GM18873 (cell line): Measurements from ENCODE around the gene JPH4.

Experiments used
- ATAC-seq: cut with Tn5 transposase; IDR thresholded peaks from one replicate; pipeline ENCODE4 v1.9.1; 2021; ENCODE audit warnings: mild to moderate bottlenecking, moderate library complexity, moderate number of reproducible peaks; ENCODE audit not compliant: unreplicated experiment, low FRiP score

Gene JPH4

GRCh38 chr14:23566112-23566777 is 12.3 kb downstream of the JPH4 start:
- ATAC-seq, result no peak

DNA sequence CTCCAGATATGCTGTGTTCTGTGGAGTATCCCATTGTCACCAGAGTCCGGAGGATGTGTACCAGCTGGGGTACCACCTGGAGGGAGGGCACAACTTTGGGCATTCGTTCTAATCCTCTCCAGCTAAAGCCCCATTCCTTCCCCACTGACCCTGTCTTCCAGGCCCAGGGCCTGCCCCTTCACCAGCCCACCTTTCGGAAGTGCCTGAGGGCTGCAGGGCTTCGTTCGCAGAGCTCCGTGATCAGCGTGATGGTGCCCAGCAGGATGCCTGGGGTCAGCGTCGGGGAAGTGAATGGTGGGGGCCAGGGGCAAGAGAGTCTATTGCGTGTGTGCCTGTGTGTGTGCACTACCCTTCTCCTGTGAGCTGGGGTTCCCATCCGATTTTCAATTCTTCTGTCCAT is 13.0 kb downstream of the JPH4 start:
- ATAC-seq, result no peak

DNA sequence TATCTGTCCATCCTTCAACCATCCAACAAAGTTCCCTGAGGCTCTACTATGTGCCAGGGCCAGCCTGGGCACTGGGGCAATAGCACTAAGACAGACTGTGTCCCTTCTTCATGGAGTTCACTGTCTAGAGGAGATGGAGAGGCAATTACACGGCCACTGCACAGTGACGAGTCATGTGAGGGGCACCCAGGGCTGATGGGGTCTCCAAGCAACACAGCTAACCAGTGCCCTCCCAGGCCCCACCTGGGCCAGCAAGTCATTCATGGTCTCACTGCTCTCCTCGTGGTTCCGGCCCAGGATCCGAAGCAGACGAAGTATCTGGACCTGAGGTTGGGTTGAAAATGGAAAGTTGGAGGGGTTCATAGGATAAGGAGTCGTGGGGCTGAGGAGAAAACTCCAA is 13.7 kb downstream of the JPH4 start:
- ATAC-seq, result no peak

DNA sequence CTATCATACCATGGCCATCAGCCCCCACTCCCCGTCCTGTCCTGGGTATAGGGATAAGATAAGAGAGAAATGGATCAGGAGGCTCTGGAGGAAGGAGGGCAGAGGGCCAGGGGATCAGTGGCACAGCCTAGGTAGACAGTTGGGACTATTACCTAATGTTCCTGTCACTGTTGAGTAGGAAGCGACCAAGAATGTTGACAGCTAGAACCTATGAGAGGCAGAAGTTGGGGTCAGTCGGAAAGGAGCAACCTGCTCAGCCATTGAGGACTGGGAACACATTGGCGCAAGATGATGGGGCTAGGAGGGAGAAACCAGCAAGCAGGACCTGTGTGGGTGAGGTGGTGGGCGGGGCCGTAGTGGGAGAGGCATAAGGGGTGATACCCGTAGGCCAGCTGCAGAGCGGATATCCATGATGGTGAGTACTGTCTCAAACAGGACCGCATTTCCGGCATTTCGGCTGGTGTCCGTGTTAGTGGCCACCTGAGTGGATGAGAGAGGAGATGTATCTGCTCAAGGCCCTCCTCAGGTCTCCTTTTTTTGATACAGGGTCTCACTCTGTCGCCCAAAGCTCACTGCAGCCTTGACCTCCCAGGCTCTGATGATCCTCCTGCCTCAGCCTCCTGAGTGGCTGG is 14.3 kb downstream of the JPH4 start:
- no peak for ATAC-seq

- ATAC-seq, result no peak
Observed at GRCh38 chr14:23563473-23564180, 15.0 kb downstream of the JPH4 start.

DNA sequence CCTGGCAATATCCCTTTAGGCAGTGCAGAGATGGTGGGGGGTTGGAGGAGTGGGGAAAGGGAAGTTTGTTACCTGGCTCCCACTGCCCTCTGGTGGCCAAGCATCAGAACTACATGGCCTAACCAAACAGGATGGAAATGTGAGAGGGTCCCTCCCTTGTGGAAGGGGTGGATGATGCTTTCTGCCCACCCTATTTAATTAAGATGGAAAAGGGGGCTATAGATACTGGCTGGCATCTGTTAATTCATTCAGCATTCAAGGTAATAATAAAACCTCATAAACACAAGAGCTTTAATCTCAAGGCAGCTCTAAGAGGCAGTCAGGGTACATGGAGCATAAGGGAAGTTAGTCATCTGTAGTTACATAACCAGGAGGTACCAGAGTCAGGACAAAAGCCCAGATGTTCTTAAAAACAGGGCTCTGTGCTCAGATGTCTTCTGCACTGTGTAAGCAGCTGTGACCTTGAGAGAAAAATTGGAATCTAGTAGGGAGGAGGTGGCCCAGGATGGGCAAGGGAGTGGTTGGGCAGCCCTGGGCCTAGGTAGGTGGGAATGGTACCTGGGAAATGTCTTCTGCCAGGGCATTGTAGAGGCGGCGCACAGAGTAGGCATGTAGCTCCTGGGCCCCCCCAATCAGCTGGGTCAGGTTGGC is 15.6 kb downstream of the JPH4 start:
- ATAC-seq, result no peak

DNA sequence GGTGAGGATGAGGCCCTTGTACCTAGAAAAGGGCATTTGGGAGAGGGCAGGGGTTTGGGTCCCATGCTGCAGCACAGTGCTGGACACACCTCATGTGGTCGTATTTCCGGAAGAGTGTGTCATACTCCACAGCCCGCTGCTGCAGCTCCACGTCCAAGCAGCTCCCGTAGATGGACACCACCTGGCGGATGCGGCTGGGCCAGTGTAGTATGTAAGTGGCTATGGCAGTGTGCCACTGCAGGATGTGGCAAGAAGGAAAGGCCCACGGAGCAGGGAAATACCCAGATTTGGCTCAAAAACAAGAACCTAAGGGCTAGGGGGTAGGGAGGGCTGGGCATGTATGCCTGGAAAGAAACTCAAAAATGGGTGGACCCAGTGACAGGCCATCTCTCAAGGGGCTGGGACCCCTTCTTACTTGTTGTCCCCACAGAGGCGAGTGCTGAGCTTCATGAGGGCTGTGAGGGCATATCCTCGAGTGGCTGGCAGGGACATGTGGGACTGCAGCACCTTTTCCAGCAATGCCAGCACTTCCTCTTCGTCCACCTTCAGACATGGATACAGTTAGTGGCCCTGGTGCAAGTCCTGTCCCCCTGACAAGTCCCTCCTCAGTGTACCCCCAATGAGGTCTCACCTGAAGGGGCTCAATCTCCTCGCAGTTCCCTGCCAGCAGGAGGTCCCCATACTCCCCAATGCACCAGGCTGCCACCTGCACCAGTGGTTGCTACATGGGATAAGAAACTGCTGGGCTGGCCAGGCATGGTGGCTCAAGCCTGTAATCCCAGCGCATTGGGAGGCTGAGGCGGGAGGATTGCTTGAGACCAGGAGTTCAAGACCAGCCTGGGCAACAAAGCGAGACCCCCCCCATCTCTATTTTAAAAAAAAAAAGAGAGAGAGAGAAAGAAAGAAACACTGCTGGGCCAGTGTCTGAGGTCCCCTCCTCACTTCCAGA is 16.4 kb downstream of the JPH4 start:
- no peak for ATAC-seq

DNA sequence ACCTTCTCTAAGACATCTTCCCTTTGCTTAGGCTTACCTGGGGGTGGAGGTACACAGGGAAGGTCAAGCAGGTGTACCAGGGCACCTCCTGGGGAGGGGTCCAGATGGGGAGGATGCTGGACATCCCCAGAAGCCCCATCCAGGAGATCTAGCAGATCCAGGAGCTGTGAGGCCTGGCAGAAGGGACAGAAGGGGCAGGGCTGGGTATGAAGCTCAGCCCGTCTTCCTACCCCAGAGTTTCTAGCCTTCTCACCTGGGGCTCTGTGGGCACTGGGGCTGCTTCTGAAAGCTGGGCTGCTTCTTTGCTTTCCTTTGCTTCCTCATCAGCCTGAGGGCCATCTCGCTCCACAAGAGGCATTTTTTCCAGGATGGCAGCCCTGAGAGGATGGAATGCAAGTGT is 17.3 kb downstream of the JPH4 start:
- no peak for ATAC-seq

- ATAC-seq, result no peak
Observed at GRCh38 chr14:23559926-23560520, 18.6 kb downstream of the JPH4 start.

DNA sequence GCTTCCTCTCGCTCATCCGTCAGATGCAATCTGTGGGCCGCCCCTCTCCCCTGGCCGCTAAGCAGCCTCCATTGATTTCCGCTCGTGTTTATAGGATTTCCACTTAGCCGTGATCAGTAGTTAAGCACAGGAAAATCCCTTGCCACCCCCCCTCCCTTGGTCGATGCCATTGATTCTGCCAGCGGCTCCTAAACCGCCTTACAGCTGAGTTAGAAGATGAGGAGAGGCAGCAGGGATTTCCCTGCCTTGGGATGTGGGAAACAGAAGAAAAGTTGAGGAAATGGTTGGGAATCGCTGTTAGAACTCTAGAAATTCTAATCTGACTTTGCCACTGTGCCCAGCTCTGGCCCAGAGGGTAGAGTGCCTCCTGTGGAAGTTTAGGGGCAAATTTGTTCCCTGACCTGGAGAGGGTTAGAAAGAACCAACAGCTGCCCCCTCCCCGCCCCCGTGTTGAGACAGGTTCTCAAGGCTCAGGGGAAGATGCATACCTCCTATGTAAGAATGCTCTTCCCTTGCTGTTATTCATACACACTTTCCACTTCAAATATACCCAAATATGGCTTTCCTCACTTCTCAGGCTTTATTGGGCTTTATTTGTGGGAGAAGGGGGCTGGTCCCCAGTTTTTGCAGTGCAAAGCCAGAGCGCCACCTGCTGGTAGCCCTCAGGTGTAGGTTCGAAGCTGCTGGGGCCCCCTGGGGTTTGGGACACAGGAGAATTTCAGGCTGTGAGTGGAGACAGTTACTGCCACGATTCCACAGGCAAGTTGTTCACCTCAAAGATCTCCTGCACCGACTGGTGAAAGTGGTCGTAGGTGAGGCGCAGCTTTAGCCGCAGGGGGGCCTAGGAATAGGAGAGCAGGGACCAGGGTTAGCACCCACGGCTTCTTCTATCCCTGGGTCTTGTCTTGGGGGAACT is 19.3 kb downstream of the JPH4 start:
- no peak for ATAC-seq

DNA sequence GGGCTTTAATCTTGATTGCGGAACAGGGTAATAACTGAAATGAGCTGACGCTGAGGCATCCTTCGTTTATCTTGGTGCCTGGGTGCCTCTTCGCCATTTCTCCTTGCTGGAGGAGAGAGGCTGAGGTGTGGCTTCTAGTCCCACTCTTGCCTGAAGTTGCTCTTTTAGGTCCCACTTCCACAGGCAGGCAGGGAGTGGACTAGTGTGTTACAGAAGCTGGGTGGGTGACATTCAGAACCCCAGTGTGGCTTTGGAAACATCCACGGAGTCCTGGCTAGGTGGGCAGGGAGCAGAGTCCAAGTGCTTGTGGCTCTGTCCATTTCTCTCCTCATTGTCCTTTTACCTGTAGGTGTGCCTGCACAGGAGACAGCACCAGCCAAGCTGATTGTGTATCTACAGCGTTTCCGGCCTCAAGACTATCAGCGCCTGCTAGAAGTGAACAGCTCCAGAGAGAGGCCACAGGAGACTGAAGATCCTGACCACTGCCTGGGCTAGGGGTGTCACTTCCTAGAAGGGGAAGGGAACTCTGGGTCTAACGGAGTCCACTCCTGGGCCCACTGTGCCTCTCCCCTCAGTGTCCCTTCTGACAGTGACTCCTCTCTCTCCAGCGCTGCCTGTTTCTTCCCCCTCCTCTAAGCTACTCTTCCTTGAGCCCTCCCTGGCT is 20.1 kb downstream of the JPH4 start:
- ATAC-seq, result no peak

DNA sequence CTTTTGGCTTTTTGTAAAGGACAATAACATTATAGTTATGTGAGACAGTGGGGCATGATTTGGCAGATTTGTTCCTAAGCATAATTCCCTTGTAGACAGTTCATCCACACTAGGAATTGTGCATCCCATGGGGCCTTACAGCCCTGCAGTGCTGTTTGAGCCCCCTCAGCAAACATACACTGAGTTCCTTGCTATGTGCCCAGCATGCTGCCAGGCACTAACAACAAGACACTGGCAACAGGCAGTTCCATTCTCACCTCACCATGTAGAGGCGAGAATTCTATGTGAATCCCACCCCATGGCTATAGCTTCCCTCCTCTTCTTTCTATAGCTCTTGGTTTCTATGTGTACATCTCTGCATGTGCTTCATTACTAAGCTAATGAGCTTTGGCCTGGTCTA is 20.6 kb downstream of the JPH4 start:
- no peak for ATAC-seq

GRCh38 chr14:23557521-23557920 is 21.1 kb downstream of the JPH4 start:
- no peak for ATAC-seq

- ATAC-seq, result no peak
Observed at GRCh38 chr14:23556700-23557440, 21.7 kb downstream of the JPH4 start.

- peak; percentile 87 for ATAC-seq
Observed at GRCh38 chr14:23555882-23556699, 22.5 kb downstream of the JPH4 start, which contains the start of gene THTPA. Gene THTPA, plus strand, starts transcription at chr14:23556271. Its CDS starts 487 bp downstream, at chr14:23556758.

GRCh38 chr14:23555533-23555881 is 23.1 kb downstream of the JPH4 start:
- ATAC-seq, result no peak
